BJ (cell line): Measurements from ENCODE around the gene TTLL11. TPM values are rescaled to one million over a fixed set of nuclear protein-coding genes. Genes with fewer than 3 reads are reported as not detected.
A peak's percentile ranks its signal among the peaks of the same experiment; 100 is the strongest.

Experiments
- CTCF ChIA-PET: fragments of 350-600 bp; formaldehyde crosslinking; extraction: SDS; loops from one replicate; lab custom pipeline; 2021; ENCODE audit warnings: antibody characterized with exemption, inconsistent platforms; lab: Yijun Ruan, JAX
- POLR2A ChIA-PET: fragments of 300-600 bp; sonication (Branson Sonifier 250); formaldehyde crosslinking; extraction: SDS; loops from one replicate; lab custom pipeline; 2021; ENCODE audit warnings: antibody characterized with exemption; lab: Charles Lee
- DNase-seq: peaks from one replicate; pipeline ENCODE4 v3.0.0-alpha.2; 2011; ENCODE audit warnings: low read depth
- H3K27me3 ChIP-seq: 2 replicates; pipeline ENCODE4 v1.6.0; 2011; ENCODE audit warnings: low read length; ENCODE audit not compliant: control insufficient read depth, insufficient read depth
- H3K36me3 ChIP-seq: 2 replicates; pipeline ENCODE4 v1.5.1; 2011; ENCODE audit warnings: low read length; ENCODE audit not compliant: control insufficient read depth, insufficient read depth
- H3K4me3 ChIP-seq: 2 replicates; pipeline ENCODE4 v1.5.1; 2011; ENCODE audit warnings: low read depth, mild to moderate bottlenecking, control low read depth, low read length
- polyA plus RNA-seq: library from polyadenylated mRNA; depleted of rRNA; stranded (reverse); fragments of >200 nt; gene quantifications from 2 replicates; pipeline ENCODE4 v1.2.3, GENCODE V29; 2011
- TF ChIP-seq, protein P1 (sequence below): IDR thresholded peaks from 2 replicates; pipeline ENCODE4 v1.5.1; 2011; ENCODE audit warnings: low read depth, mild to moderate bottlenecking, control low read depth, inconsistent platforms, low read length, moderate library complexity; ENCODE audit not compliant: insufficient read depth

The TTLL11 gene
- polyA plus RNA-seq, 1 experiment = 5.6 TPM

DNA sequence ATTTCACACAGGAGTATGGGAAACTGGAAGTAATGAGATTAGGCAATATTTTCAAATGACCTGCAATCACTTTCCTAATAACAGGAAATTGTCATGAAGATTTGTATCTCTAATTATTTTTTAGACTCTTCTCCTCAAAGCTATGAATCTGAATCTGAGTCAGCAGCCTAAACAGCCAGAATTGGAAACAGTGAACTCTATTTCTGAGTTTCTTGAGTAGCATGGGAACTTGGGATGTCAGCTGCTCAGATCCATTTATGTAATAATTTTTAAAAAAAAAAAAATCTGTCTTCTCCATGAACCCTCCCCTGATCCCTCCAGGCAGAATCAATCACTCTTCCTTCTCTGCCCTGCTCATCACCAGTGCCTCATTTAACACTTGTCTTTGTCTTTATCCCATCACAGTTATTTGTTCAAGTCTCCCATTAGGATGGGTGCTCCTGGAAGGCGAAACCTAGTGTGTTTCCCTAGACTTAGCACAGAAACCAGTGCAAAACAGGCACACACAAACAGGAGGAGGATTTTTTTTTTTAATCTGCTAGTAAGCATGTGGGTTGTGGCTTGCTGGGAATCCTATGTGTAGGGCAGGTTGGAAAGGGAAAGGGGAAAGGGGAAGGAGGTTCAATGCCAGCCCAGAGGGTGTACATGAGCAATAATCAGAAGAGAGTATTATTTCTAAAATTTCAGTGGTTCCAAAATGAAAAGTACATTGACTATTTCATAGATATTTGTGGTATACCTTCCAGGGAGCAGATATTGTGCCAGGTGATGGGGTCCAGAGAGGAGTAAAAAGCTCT lies 186.8 kb downstream of the TTLL11 start:
- Histone ChIP-seq H3K36me3 (no peaks in the 10 kb centered on the region), H3K4me3 (no peak overlapping the region), H3K27me3 (no peaks in the 10 kb centered on the region)
- TF ChIP-seq, protein P1, sequence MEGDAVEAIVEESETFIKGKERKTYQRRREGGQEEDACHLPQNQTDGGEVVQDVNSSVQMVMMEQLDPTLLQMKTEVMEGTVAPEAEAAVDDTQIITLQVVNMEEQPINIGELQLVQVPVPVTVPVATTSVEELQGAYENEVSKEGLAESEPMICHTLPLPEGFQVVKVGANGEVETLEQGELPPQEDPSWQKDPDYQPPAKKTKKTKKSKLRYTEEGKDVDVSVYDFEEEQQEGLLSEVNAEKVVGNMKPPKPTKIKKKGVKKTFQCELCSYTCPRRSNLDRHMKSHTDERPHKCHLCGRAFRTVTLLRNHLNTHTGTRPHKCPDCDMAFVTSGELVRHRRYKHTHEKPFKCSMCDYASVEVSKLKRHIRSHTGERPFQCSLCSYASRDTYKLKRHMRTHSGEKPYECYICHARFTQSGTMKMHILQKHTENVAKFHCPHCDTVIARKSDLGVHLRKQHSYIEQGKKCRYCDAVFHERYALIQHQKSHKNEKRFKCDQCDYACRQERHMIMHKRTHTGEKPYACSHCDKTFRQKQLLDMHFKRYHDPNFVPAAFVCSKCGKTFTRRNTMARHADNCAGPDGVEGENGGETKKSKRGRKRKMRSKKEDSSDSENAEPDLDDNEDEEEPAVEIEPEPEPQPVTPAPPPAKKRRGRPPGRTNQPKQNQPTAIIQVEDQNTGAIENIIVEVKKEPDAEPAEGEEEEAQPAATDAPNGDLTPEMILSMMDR = no peak
- ChIA-PET CTCF (no interaction called here), POLR2A (no interaction called here)
- DNase-seq = peak; percentile 72

DNA sequence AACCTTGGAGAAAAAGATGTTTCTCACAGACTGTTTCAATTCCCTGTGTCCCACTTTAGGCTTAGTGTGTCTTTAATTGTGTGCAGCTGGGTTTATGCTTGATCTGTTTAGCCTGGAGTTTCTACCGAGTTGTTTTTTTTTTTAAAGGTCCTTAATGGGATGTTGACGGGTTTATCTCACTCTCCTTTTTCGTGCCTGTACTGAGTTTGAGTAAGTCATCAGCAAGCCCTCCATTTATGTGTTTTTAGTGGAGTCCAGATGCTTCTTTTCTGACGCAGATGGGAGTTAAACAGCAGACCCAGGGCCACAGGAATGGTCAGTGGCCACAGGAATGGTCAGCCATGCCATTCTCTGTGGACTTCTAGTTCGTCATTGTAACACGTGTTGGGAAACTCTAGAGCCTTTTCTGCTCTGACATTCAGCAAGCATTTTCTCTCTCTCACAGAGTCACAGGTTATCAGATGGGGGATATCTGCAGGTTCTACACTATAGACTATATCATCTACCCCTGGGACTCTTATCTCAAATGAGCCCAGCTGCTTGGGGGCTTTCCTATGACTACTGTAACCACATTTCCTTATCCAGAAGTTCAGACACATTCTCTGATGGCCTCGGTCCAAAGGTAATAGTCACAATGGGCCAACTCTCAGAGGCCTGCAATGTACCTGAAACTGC lies 190.5 kb downstream of the TTLL11 start:
- Histone ChIP-seq H3K27me3 (no peaks in the 10 kb centered on the region), H3K4me3 (no peak overlapping the region), H3K36me3 (no peaks in the 10 kb centered on the region)
- TF ChIP-seq, protein P1 = no peak
- CTCF ChIA-PET = interaction anchor here (1.0 to 2.0 kb wide), 3 partner anchors 15 to 207 kb away, joined by 3 to 6 read pairs (median 4); no protein-coding TSS in a partner anchor
- POLR2A ChIA-PET = interaction anchor here (0.6 kb wide), 2 partner anchors 75 to 826 kb away, joined by 4 read pairs; no protein-coding TSS in a partner anchor
- peak; percentile 100 for DNase-seq

DNA sequence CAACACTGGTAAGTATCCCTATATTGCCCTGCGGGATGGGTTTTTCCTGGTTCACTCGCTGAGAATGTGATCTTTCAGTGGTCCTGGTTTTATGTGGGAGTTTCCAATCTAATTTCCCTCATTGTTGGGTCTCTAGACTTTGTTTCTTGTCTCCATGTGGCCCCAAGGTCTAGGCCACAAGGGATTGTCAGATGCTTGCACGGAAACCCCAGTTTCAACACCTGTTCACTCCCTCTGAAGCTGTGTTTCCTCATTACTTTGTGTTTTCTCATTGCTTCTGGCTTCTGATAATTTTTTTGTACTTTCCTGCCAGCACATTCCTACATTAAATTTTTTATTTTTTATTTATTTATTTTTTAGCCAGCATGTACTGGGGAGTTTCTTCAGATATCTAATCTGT lies 191.5 kb downstream of the TTLL11 start:
- Histone ChIP-seq H3K4me3 (no peak overlapping the region), H3K36me3 (no peaks in the 10 kb centered on the region), H3K27me3 (no peaks in the 10 kb centered on the region)
- TF ChIP-seq, protein P1 = no peak
- ChIA-PET CTCF (interaction anchor here (1.0 to 2.0 kb wide), 3 partner anchors 14 to 206 kb away, joined by 3 to 6 read pairs (median 4); no protein-coding TSS in a partner anchor), POLR2A (no interaction called here)
- DNase-seq = no peak

DNA sequence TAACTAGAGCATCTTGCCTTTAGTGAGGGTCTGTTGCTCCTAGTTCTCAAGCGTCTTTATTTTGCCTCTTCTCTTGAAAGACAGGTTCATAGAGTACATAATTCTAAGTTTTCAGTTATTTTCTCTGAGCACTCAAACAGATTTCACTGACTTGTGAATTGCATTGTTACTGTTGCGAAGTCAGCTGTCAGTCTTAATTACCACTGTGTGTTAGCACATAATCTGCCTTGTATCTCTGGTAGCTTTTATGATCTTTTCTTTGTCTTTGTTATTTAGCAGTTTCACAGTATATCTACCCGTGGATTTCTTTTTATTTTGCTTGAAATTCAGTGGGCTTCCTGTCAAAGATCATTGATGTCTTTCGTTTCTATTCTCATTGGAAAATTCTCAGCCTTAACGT lies 192.9 kb downstream of the TTLL11 start:
- TF ChIP-seq, protein P1 = no peak
- ChIA-PET CTCF (interaction anchor here (1.2 kb wide), 2 partner anchors 29 to 88 kb away, joined by 3 read pairs; no protein-coding TSS in a partner anchor), POLR2A (no interaction called here)
- H3K36me3 ChIP-seq = no peaks in the 10 kb centered on the region
- no peak for DNase-seq
- no peaks in the 10 kb centered on the region for H3K27me3 ChIP-seq
- no peak overlapping the region for H3K4me3 ChIP-seq

DNA sequence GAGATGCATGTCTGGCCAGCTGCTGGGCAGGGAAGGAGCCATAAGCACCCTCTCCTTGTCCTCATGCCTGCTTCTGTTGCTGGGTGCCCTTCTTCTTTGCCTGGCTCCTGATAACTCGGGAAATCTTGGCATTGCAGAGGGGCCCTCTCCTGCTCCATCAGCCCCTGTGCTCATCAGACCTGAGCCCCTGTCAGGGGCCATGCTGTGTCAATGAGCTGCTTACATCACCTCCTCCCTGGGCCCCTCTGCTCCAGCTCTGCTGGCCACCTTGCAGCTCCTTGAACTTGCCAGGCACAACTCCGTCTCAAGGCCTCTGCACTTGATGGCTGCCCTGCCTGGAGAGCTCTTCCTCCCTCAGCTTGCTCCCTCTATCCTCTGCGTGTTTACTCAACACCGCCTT lies 194.3 kb downstream of the TTLL11 start:
- CTCF ChIA-PET = no interaction called here

More for the DNA sequence above, 194.3 kb downstream of the TTLL11 start:
- no peak for DNase-seq
- H3K4me3 ChIP-seq = no peak overlapping the region
- POLR2A ChIA-PET = no interaction called here
- H3K36me3 ChIP-seq = no peaks in the 10 kb centered on the region
- TF ChIP-seq, protein P1 = no peak
- no peaks in the 10 kb centered on the region for H3K27me3 ChIP-seq
